Thoracic aorta (tissue), 2 donors: ENCODE data around the gene PAX2. TPM values are rescaled to one million over a fixed set of nuclear protein-coding genes. Genes with fewer than 3 reads are reported as not detected.

Experiments
- ATAC-seq: fragments of 150-250 bp; one replicate; pipeline ENCODE4 v1.8.0; 2017; ENCODE audit warnings: low read depth; ENCODE audit not compliant: insufficient number of reproducible peaks, low FRiP score
- DNase-seq: peaks from one replicate; pipeline ENCODE4 v3.0.0-alpha.2; 2020; ENCODE audit warnings: low spot score
- H3K27ac ChIP-seq, 2 donors: fragments of 200-600 bp; sonication (generic); 1 replicate in 1 of 2; 2 replicates in 1 of 2; pipeline ENCODE4 v1.5.1; 2016; ENCODE audit warnings: mild to moderate bottlenecking in 2 of 2, moderate library complexity in 2 of 2
- H3K27me3 ChIP-seq: fragments of 200-600 bp; sonication (generic); replicated peaks from 2 replicates; pipeline ENCODE4 v1.6.0; 2016; ENCODE audit warnings: mild to moderate bottlenecking; ENCODE audit not compliant: insufficient read depth
- H3K36me3 ChIP-seq: fragments of 200-600 bp; sonication (generic); one replicate; pipeline ENCODE4 v1.5.1; 2016
- H3K4me1 ChIP-seq, 2 donors: fragments of 200-600 bp; sonication (generic); 1 replicate in 1 of 2; 2 replicates in 1 of 2; pipeline versions ENCODE4 v1.5.1 to v1.6.0; 2016; ENCODE audit warnings: low read depth in 2 of 2, mild to moderate bottlenecking in 1 of 2; ENCODE audit not compliant: control insufficient read depth in 1 of 2
- H3K4me3 ChIP-seq: fragments of 200-600 bp; sonication (generic); 2 replicates; pipeline ENCODE4 v1.5.1; 2016; ENCODE audit warnings: mild to moderate bottlenecking
- H3K9me3 ChIP-seq: fragments of 200-600 bp; sonication (generic); 2 replicates; pipeline ENCODE4 v1.5.1; 2016
- CTCF ChIP-seq: fragments of 200-600 bp; sonication (generic); IDR thresholded peaks from one replicate; pipeline ENCODE4 v1.5.1; 2019; ENCODE audit warnings: antibody characterized with exemption
- total RNA-seq, 2 donors: library from RNA; depleted of rRNA; stranded (reverse); fragments of >200 nt; gene quantifications; one replicate each; pipeline versions ENCODE4 v1.1.0 to v1.2.3, GENCODE V29; 2016

The PAX2 gene
- total RNA-seq, 2 donors from 2014 or later, result not detected

- ATAC-seq, result no peak
- H3K27me3 ChIP-seq, result peaks cover 32% of the 10 kb centered on the region
- no peak for DNase-seq
Observed at GRCh38 chr10:100827819-100828737, 82.7 kb downstream of the PAX2 start.

GRCh38 chr10:100828738-100829096 lies 83.3 kb downstream of the PAX2 start:
- no peak for TF ChIP-seq CTCF
- no peak overlapping the region for H3K27ac ChIP-seq
- H3K36me3 ChIP-seq, result no peaks in the 10 kb centered on the region
- H3K4me1 ChIP-seq, result peaks cover 28 to 33% of the 10 kb centered on the region in 2 donors
- H3K27me3 ChIP-seq, result peaks cover 32% of the 10 kb centered on the region
- DNase-seq, result no peak
- H3K9me3 ChIP-seq, result no peaks in the 10 kb centered on the region
- no peak for ATAC-seq
- peak overlapping the region; percentile 72 for H3K4me3 ChIP-seq

More at GRCh38 chr10:100827819-100828737, 82.7 kb downstream of the PAX2 start:
- Histone ChIP-seq H3K9me3 (no peaks in the 10 kb centered on the region), H3K36me3 (no peaks in the 10 kb centered on the region), H3K27ac (no peak overlapping the region), H3K4me1 (peaks cover 28 to 33% of the 10 kb centered on the region in 2 donors), H3K4me3 (peak overlapping the region; percentile 72)
- no peak for TF ChIP-seq CTCF

GRCh38 chr10:100829097-100829870 lies 83.9 kb downstream of the PAX2 start:
- Histone ChIP-seq H3K36me3 (no peaks in the 10 kb centered on the region), H3K9me3 (no peaks in the 10 kb centered on the region), H3K27me3 (peaks cover 32% of the 10 kb centered on the region), H3K4me1 (peaks cover 28 to 33% of the 10 kb centered on the region in 2 donors), H3K4me3 (peak overlapping the region; percentile 72), H3K27ac (peak overlapping the region in 1 of 2 donors; percentile 38)
- no peak for DNase-seq
- ATAC-seq, result no peak
- no peak for TF ChIP-seq CTCF

GRCh38 chr10:100829933-100830727 lies 84.7 kb downstream of the PAX2 start:
- H3K4me3 ChIP-seq, result no peak overlapping the region
- peaks cover 28 to 33% of the 10 kb centered on the region in 2 donors for H3K4me1 ChIP-seq
- no peaks in the 10 kb centered on the region for H3K9me3 ChIP-seq
- no peak overlapping the region for H3K27ac ChIP-seq
- no peak for TF ChIP-seq CTCF
- H3K27me3 ChIP-seq, result peaks cover 27% of the 10 kb centered on the region
- DNase-seq, result no peak
- H3K36me3 ChIP-seq, result no peaks in the 10 kb centered on the region
- no peak for ATAC-seq
